Activated CD4-positive, alpha-beta T cell treated with anti-CD3 and anti-CD28 coated beads, Interleukin-2, amount 10 ng/mL, durations not matched to agents 24 days and 14 days (primary cell): ENCODE data around the gene SPATA31D1. TPM values are rescaled to one million over a fixed set of nuclear protein-coding genes. Genes with fewer than 3 reads are reported as not detected.

Source experiments
- DNase-seq: peaks from one replicate; pipeline ENCODE4 v3.0.0; 2022
- H3K27ac Mint-ChIP-seq: one replicate; pipeline ENCODE4 v1.8.0; 2022; ENCODE audit warnings: mild to moderate bottlenecking, mixed read lengths
- H3K27me3 Mint-ChIP-seq: one replicate; pipeline ENCODE4 v1.8.0; 2022; ENCODE audit warnings: mixed read lengths
- H3K36me3 Mint-ChIP-seq: one replicate; pipeline ENCODE4 v1.8.0; 2022; ENCODE audit warnings: low read depth, mild to moderate bottlenecking, mixed read lengths
- H3K4me1 Mint-ChIP-seq: one replicate; pipeline ENCODE4 v1.8.0; 2021; ENCODE audit warnings: mixed read lengths
- H3K4me3 Mint-ChIP-seq: one replicate; pipeline ENCODE4 v1.8.0; 2022; ENCODE audit warnings: mild to moderate bottlenecking, moderate library complexity, mixed read lengths
- H3K9me3 Mint-ChIP-seq: one replicate; pipeline ENCODE4 v1.8.0; 2021; ENCODE audit warnings: mixed read lengths
- intact Hi-C: fragments of 100-400 bp; cut with micrococcal nuclease; formaldehyde crosslinking; loops from one replicate; pipeline ENCODE4 v1.15.1; 2023
- total RNA-seq: library from RNA; stranded (reverse); gene quantifications from 2 replicates; pipeline ENCODE4 v1.2.3, GENCODE V29; 2022

Gene SPATA31D1
- total RNA-seq, 1 donor from 2014 or later: not detected

GRCh38 chr9:81984928-81985327, 3.6 kb upstream of the SPATA31D1 start:
- Mint-ChIP-seq H3K36me3 (no peaks in the 10 kb centered on the region), H3K27me3 (no peaks in the 10 kb centered on the region), H3K27ac (no peak overlapping the region), H3K4me1 (no peaks in the 10 kb centered on the region), H3K9me3 (no peaks in the 10 kb centered on the region), H3K4me3 (no peak overlapping the region)
- intact Hi-C loops: no loop called here
- no peak for DNase-seq

GRCh38 chr9:81986051-81986450, 2.5 kb upstream of the SPATA31D1 start:
- intact Hi-C loops: no loop called here
- Mint-ChIP-seq H3K27me3 (no peaks in the 10 kb centered on the region), H3K4me3 (no peak overlapping the region), H3K4me1 (no peaks in the 10 kb centered on the region), H3K27ac (no peak overlapping the region), H3K9me3 (peaks cover 4% of the 10 kb centered on the region), H3K36me3 (no peaks in the 10 kb centered on the region)
- DNase-seq: no peak

- no peak overlapping the region for H3K27ac Mint-ChIP-seq
- H3K27me3 Mint-ChIP-seq: no peaks in the 10 kb centered on the region
- peaks cover 15% of the 10 kb centered on the region for H3K9me3 Mint-ChIP-seq
- H3K36me3 Mint-ChIP-seq: no peaks in the 10 kb centered on the region
- intact Hi-C loops: no loop called here
- no peak for DNase-seq
- H3K4me3 Mint-ChIP-seq: no peak overlapping the region
- no peaks in the 10 kb centered on the region for H3K4me1 Mint-ChIP-seq
Observed at GRCh38 chr9:81989700-81990099, 1.1 kb downstream of the SPATA31D1 start.

- no peak for DNase-seq
- Mint-ChIP-seq H3K9me3 (peaks cover 15% of the 10 kb centered on the region), H3K36me3 (no peaks in the 10 kb centered on the region), H3K27ac (no peak overlapping the region), H3K4me1 (no peaks in the 10 kb centered on the region), H3K27me3 (no peaks in the 10 kb centered on the region), H3K4me3 (no peak overlapping the region)
- intact Hi-C loops: no loop called here
Observed at GRCh38 chr9:81993656-81994055, 5.1 kb downstream of the SPATA31D1 start.

- Mint-ChIP-seq H3K36me3 (no peaks in the 10 kb centered on the region), H3K9me3 (no peaks in the 10 kb centered on the region), H3K4me3 (no peak overlapping the region), H3K27me3 (no peaks in the 10 kb centered on the region), H3K4me1 (no peaks in the 10 kb centered on the region), H3K27ac (no peak overlapping the region)
- no peak for DNase-seq
- intact Hi-C loops: no loop called here
Observed at GRCh38 chr9:81999806-82000205, 11.2 kb downstream of the SPATA31D1 start.

GRCh38 chr9:82010711-82011110, 22.1 kb downstream of the SPATA31D1 start:
- Mint-ChIP-seq H3K36me3 (no peaks in the 10 kb centered on the region), H3K4me1 (no peaks in the 10 kb centered on the region), H3K27me3 (no peaks in the 10 kb centered on the region), H3K9me3 (peaks cover 5% of the 10 kb centered on the region), H3K4me3 (no peak overlapping the region), H3K27ac (no peak overlapping the region)
- intact Hi-C loops: no loop called here
- no peak for DNase-seq

GRCh38 chr9:82011133-82011532, 22.6 kb downstream of the SPATA31D1 start:
- Mint-ChIP-seq H3K9me3 (peaks cover 5% of the 10 kb centered on the region), H3K4me1 (no peaks in the 10 kb centered on the region), H3K27me3 (no peaks in the 10 kb centered on the region)

GRCh38 chr9:82012276-82012675, 23.7 kb downstream of the SPATA31D1 start:
- Mint-ChIP-seq H3K27me3 (no peaks in the 10 kb centered on the region), H3K27ac (no peak overlapping the region), H3K9me3 (peaks cover 9% of the 10 kb centered on the region), H3K4me3 (no peak overlapping the region), H3K4me1 (no peaks in the 10 kb centered on the region), H3K36me3 (no peaks in the 10 kb centered on the region)
- no peak for DNase-seq
- intact Hi-C loops: no loop called here

More at GRCh38 chr9:82011133-82011532, 22.6 kb downstream of the SPATA31D1 start:
- intact Hi-C loops: no loop called here
- Mint-ChIP-seq H3K36me3 (no peaks in the 10 kb centered on the region), H3K4me3 (no peak overlapping the region), H3K27ac (no peak overlapping the region)
- no peak for DNase-seq

GRCh38 chr9:82020331-82020730, 31.8 kb downstream of the SPATA31D1 start:
- Mint-ChIP-seq H3K4me1 (no peaks in the 10 kb centered on the region), H3K4me3 (no peak overlapping the region), H3K27me3 (no peaks in the 10 kb centered on the region), H3K9me3 (peaks cover 4% of the 10 kb centered on the region), H3K27ac (no peak overlapping the region), H3K36me3 (no peaks in the 10 kb centered on the region)
- intact Hi-C loops: no loop called here
- no peak for DNase-seq

GRCh38 chr9:82021198-82021597, 32.6 kb downstream of the SPATA31D1 start:
- Mint-ChIP-seq H3K9me3 (peaks cover 4% of the 10 kb centered on the region), H3K27ac (no peak overlapping the region), H3K4me3 (no peak overlapping the region), H3K36me3 (no peaks in the 10 kb centered on the region), H3K27me3 (no peaks in the 10 kb centered on the region), H3K4me1 (no peaks in the 10 kb centered on the region)
- no peak for DNase-seq
- intact Hi-C loops: no loop called here

GRCh38 chr9:82022121-82022520, 33.5 kb downstream of the SPATA31D1 start:
- intact Hi-C loops: no loop called here
- H3K4me3 Mint-ChIP-seq: no peak overlapping the region
- H3K27me3 Mint-ChIP-seq: no peaks in the 10 kb centered on the region
- H3K36me3 Mint-ChIP-seq: no peaks in the 10 kb centered on the region
- H3K27ac Mint-ChIP-seq: no peak overlapping the region
- H3K4me1 Mint-ChIP-seq: no peaks in the 10 kb centered on the region
- no peaks in the 10 kb centered on the region for H3K9me3 Mint-ChIP-seq
- no peak for DNase-seq

- H3K36me3 Mint-ChIP-seq: no peaks in the 10 kb centered on the region
- no peaks in the 10 kb centered on the region for H3K4me1 Mint-ChIP-seq
- no peaks in the 10 kb centered on the region for H3K27me3 Mint-ChIP-seq
- no peak overlapping the region for H3K27ac Mint-ChIP-seq
- no peak overlapping the region for H3K4me3 Mint-ChIP-seq
- no peak for DNase-seq
- intact Hi-C loops: no loop called here
- no peaks in the 10 kb centered on the region for H3K9me3 Mint-ChIP-seq
Observed at GRCh38 chr9:82024908-82025307, 36.3 kb downstream of the SPATA31D1 start.

- Mint-ChIP-seq H3K36me3 (no peaks in the 10 kb centered on the region), H3K27ac (no peak overlapping the region)
Observed at GRCh38 chr9:82031538-82032280, 43.1 kb downstream of the SPATA31D1 start.

GRCh38 chr9:82034956-82035731, 46.6 kb downstream of the SPATA31D1 start:
- Mint-ChIP-seq H3K27me3 (no peaks in the 10 kb centered on the region), H3K4me1 (no peaks in the 10 kb centered on the region), H3K36me3 (no peaks in the 10 kb centered on the region), H3K27ac (no peak overlapping the region), H3K4me3 (no peak overlapping the region), H3K9me3 (no peaks in the 10 kb centered on the region)
- DNase-seq: no peak
- intact Hi-C loops: no loop called here

More at GRCh38 chr9:82031538-82032280, 43.1 kb downstream of the SPATA31D1 start:
- Mint-ChIP-seq H3K27me3 (no peaks in the 10 kb centered on the region), H3K9me3 (no peaks in the 10 kb centered on the region), H3K4me1 (no peaks in the 10 kb centered on the region), H3K4me3 (no peak overlapping the region)
- intact Hi-C loops: no loop called here
- no peak for DNase-seq
